NCI-H82 (cell line): ENCODE data around the gene FAM163A.
A peak's percentile ranks its signal among the peaks of the same experiment; 100 is the strongest.
"Not testable (repeated sequence)": the region's sequence is repeated elsewhere in the genome, so short reads cannot be mapped to it uniquely, and the experiment has no call there.

Experiments used
- DNase-seq: peaks from one replicate; lab custom pipeline; 2025; lab: John Stamatoyannopoulos, UW

The FAM163A gene

GRCh38 chr1:179815641-179816040 lies 72.5 kb downstream of the FAM163A start:
- DNase-seq: no peak

- DNase-seq: peak; percentile 78
These were observed 73.3 kb downstream of the FAM163A start for GRCh38 chr1:179816196-179816960.

GRCh38 chr1:179817056-179817455 lies 74.0 kb downstream of the FAM163A start:
- DNase-seq: no peak

GRCh38 chr1:179817789-179818188 lies 74.7 kb downstream of the FAM163A start:
- no peak for DNase-seq

GRCh38 chr1:179818260-179818659 lies 75.2 kb downstream of the FAM163A start:
- DNase-seq: no peak

- no peak for DNase-seq
These were observed 75.7 kb downstream of the FAM163A start for GRCh38 chr1:179818743-179819173.

GRCh38 chr1:179820226-179820970 lies 77.3 kb downstream of the FAM163A start:
- no peak for DNase-seq

GRCh38 chr1:179821524-179821923 lies 78.4 kb downstream of the FAM163A start:
- no peak for DNase-seq

GRCh38 chr1:179822065-179822464 lies 79.0 kb downstream of the FAM163A start:
- no peak for DNase-seq

- no peak for DNase-seq
These were observed 80.6 kb downstream of the FAM163A start for GRCh38 chr1:179823693-179824092.

- no peak for DNase-seq
These were observed 81.2 kb downstream of the FAM163A start for GRCh38 chr1:179824265-179824664.

GRCh38 chr1:179825206-179825605 lies 82.1 kb downstream of the FAM163A start:
- DNase-seq: no peak

- DNase-seq: no peak
These were observed 82.8 kb downstream of the FAM163A start for GRCh38 chr1:179825798-179826460.

- DNase-seq: no peak
These were observed 83.7 kb downstream of the FAM163A start for GRCh38 chr1:179826626-179827280.

- no peak for DNase-seq
These were observed 85.5 kb downstream of the FAM163A start for GRCh38 chr1:179828554-179829110.

GRCh38 chr1:179831225-179831624 lies 88.1 kb downstream of the FAM163A start:
- DNase-seq: no peak

- DNase-seq: no peak
These were observed 89.0 kb downstream of the FAM163A start for GRCh38 chr1:179831852-179832699.

- DNase-seq: not testable (repeated sequence)
These were observed 93.8 kb downstream of the FAM163A start for GRCh38 chr1:179836686-179837445.

- no peak for DNase-seq
These were observed 97.0 kb downstream of the FAM163A start for GRCh38 chr1:179840107-179840506.

- DNase-seq: no peak
These were observed 105.1 kb downstream of the FAM163A start for GRCh38 chr1:179848233-179848632.
